HG03095 (cell line): ENCODE results near the gene NKD2.
"Not testable (repeated sequence)": the region's sequence is repeated elsewhere in the genome, so short reads cannot be mapped to it uniquely, and the experiment has no call there.

Source experiments
- ATAC-seq: cut with Tn5 transposase; IDR thresholded peaks from one replicate; pipeline ENCODE4 v1.9.1; 2021; ENCODE audit warnings: moderate library complexity; ENCODE audit not compliant: unreplicated experiment

Gene NKD2

GRCh38 chr5:1066676-1067075 is 58.1 kb downstream of the NKD2 start:
- ATAC-seq: no peak

GRCh38 chr5:1067141-1068121 is 58.8 kb downstream of the NKD2 start:
- ATAC-seq: no peak

GRCh38 chr5:1068204-1068894 is 59.7 kb downstream of the NKD2 start:
- ATAC-seq: no peak

GRCh38 chr5:1068895-1069719 is 60.5 kb downstream of the NKD2 start:
- no peak for ATAC-seq

GRCh38 chr5:1069720-1070088 is 61.1 kb downstream of the NKD2 start:
- no peak for ATAC-seq

- no peak for ATAC-seq
Observed at GRCh38 chr5:1073239-1074102, 64.9 kb downstream of the NKD2 start.

GRCh38 chr5:1074226-1074625 is 65.6 kb downstream of the NKD2 start:
- ATAC-seq: no peak

- ATAC-seq: no peak
Observed at GRCh38 chr5:1074816-1075554, 66.4 kb downstream of the NKD2 start.

- no peak for ATAC-seq
Observed at GRCh38 chr5:1075555-1075881, 66.9 kb downstream of the NKD2 start.

- no peak for ATAC-seq
Observed at GRCh38 chr5:1075931-1076330, 67.3 kb downstream of the NKD2 start.

- no peak for ATAC-seq
Observed at GRCh38 chr5:1076406-1076805, 67.8 kb downstream of the NKD2 start.

- no peak for ATAC-seq
Observed at GRCh38 chr5:1077026-1077425, 68.4 kb downstream of the NKD2 start.

GRCh38 chr5:1077491-1078020 is 69.0 kb downstream of the NKD2 start:
- no peak for ATAC-seq

- ATAC-seq: no peak
Observed at GRCh38 chr5:1078206-1078605, 69.6 kb downstream of the NKD2 start.

GRCh38 chr5:1078851-1079250 is 70.2 kb downstream of the NKD2 start:
- ATAC-seq: no peak

GRCh38 chr5:1079486-1079885 is 70.9 kb downstream of the NKD2 start:
- ATAC-seq: no peak

- no peak for ATAC-seq
Observed at GRCh38 chr5:1079961-1080360, 71.4 kb downstream of the NKD2 start.

- no peak for ATAC-seq
Observed at GRCh38 chr5:1080432-1080831, 71.8 kb downstream of the NKD2 start.

GRCh38 chr5:1081519-1081918 is 72.9 kb downstream of the NKD2 start:
- no peak for ATAC-seq

- not testable (repeated sequence) for ATAC-seq
Observed at GRCh38 chr5:1083026-1083425, 74.4 kb downstream of the NKD2 start.
